Activated gamma-delta T cell treated with anti-CD3 and anti-CD28 coated beads, Interleukin-2, amount 50 U/mL, for 16 hours (primary cell): ENCODE measurements around the gene OVOL1.

ENCODE experiments used
- DNase-seq: peaks from one replicate; pipeline ENCODE4 v3.0.0-alpha.2; 2020; ENCODE audit warnings: low read depth

Gene OVOL1

GRCh38 chr11:65777821-65778361 is 9.0 kb upstream of the OVOL1 start:
- no peak for DNase-seq

- DNase-seq: no peak
These were observed 8.4 kb upstream of the OVOL1 start for GRCh38 chr11:65778431-65778900.

GRCh38 chr11:65778901-65779668 is 7.8 kb upstream of the OVOL1 start:
- DNase-seq: no peak

- DNase-seq: no peak
These were observed 7.3 kb upstream of the OVOL1 start for GRCh38 chr11:65779669-65779918.

GRCh38 chr11:65779919-65780769 is 6.7 kb upstream of the OVOL1 start:
- peak; percentile 63 for DNase-seq

GRCh38 chr11:65780770-65781151 is 6.1 kb upstream of the OVOL1 start, which contains the start of gene AP5B1:
AP5B1 (minus strand) TSS chr11:65780976; CDS start chr11:65780591, 385 bp downstream.
- peak; percentile 53 for DNase-seq

GRCh38 chr11:65781152-65781961 is 5.5 kb upstream of the OVOL1 start:
- no peak for DNase-seq

- no peak for DNase-seq
These were observed 4.7 kb upstream of the OVOL1 start for GRCh38 chr11:65781962-65782815.

GRCh38 chr11:65782816-65783228 is 4.0 kb upstream of the OVOL1 start:
- DNase-seq: no peak

GRCh38 chr11:65785319-65786007 is 1.4 kb upstream of the OVOL1 start:
- no peak for DNase-seq

GRCh38 chr11:65786008-65786785 is 666 bp upstream of the OVOL1 start:
- DNase-seq: no peak

- no peak for DNase-seq
These were observed 1.1 kb downstream of the OVOL1 start for GRCh38 chr11:65787649-65788622.

GRCh38 chr11:65788821-65789220 is 2.0 kb downstream of the OVOL1 start:
- DNase-seq: no peak

GRCh38 chr11:65789230-65790103 is 2.6 kb downstream of the OVOL1 start:
- no peak for DNase-seq

GRCh38 chr11:65790104-65790901 is 3.4 kb downstream of the OVOL1 start:
- DNase-seq: no peak

GRCh38 chr11:65790902-65791650 is 4.2 kb downstream of the OVOL1 start:
- DNase-seq: no peak
